Progenitor cell of endocrine pancreas (in vitro differentiated cells): ENCODE measurements around the gene TAX1BP1. TPM values are rescaled to one million over a fixed set of nuclear protein-coding genes. Genes with fewer than 3 reads are reported as not detected.
A peak's percentile ranks its signal among the peaks of the same experiment; 100 is the strongest.

Experiments
- DNase-seq: peaks from one replicate; pipeline ENCODE4 v3.0.0; 2021; ENCODE audit warnings: low spot score; ENCODE audit not compliant: unreplicated experiment
- H3K27ac Mint-ChIP-seq: 2 replicates; pipeline ENCODE4 v1.8.0; 2021; ENCODE audit warnings: mild to moderate bottlenecking, moderate library complexity, mixed read lengths
- H3K27me3 Mint-ChIP-seq: 2 replicates; pipeline ENCODE4 v1.8.0; 2021; ENCODE audit warnings: mixed read lengths
- H3K36me3 Mint-ChIP-seq: 2 replicates; pipeline ENCODE4 v1.8.0; 2022; ENCODE audit warnings: mixed read lengths; ENCODE audit not compliant: insufficient read depth
- H3K4me1 Mint-ChIP-seq: 2 replicates; pipeline ENCODE4 v1.8.0; 2021; ENCODE audit warnings: low read depth, mixed read lengths
- H3K4me3 Mint-ChIP-seq: 2 replicates; pipeline ENCODE4 v1.8.0; 2021; ENCODE audit warnings: low read depth, mild to moderate bottlenecking, moderate library complexity, mixed read lengths
- H3K9me3 Mint-ChIP-seq: 2 replicates; pipeline ENCODE4 v1.8.0; 2021; ENCODE audit warnings: low read depth, mixed read lengths
- CTCF ChIP-seq: fragments of 200-600 bp; sonication (generic); IDR thresholded peaks from one replicate; pipeline ENCODE4 v1.5.0; 2021; ENCODE audit warnings: antibody characterized with exemption, mild to moderate bottlenecking; ENCODE audit not compliant: unreplicated experiment
- total RNA-seq: library from RNA; stranded (reverse); gene quantifications from 2 replicates; pipeline ENCODE4 v1.2.1, GENCODE V29; 2021

The TAX1BP1 gene
- total RNA-seq, 1 donor from 2014 or later, result 101 TPM

GRCh38 chr7:27745064-27745583 is 5.2 kb downstream of the TAX1BP1 start:
- peak; percentile 67 for TF ChIP-seq CTCF
- Mint-ChIP-seq H3K36me3 (peaks cover 9% of the 10 kb centered on the region), H3K27me3 (no peaks in the 10 kb centered on the region), H3K9me3 (no peaks in the 10 kb centered on the region), H3K4me1 (peaks cover 38% of the 10 kb centered on the region), H3K4me3 (peak overlapping the region; percentile 57), H3K27ac (peak overlapping the region; percentile 97)
- DNase-seq, result no peak

- no peak for TF ChIP-seq CTCF
- no peak for DNase-seq
- Mint-ChIP-seq H3K27ac (peak overlapping the region; percentile 89), H3K36me3 (peaks cover 15% of the 10 kb centered on the region), H3K27me3 (no peaks in the 10 kb centered on the region), H3K4me3 (no peak overlapping the region), H3K4me1 (peaks cover 33% of the 10 kb centered on the region), H3K9me3 (no peaks in the 10 kb centered on the region)
Measured at GRCh38 chr7:27746486-27746885, 6.5 kb downstream of the TAX1BP1 start.

GRCh38 chr7:27746978-27747377 is 7.0 kb downstream of the TAX1BP1 start:
- no peak overlapping the region for H3K4me3 Mint-ChIP-seq
- no peaks in the 10 kb centered on the region for H3K9me3 Mint-ChIP-seq
- peaks cover 18% of the 10 kb centered on the region for H3K36me3 Mint-ChIP-seq
- DNase-seq, result no peak
- H3K27ac Mint-ChIP-seq, result peak overlapping the region; percentile 89
- peaks cover 30% of the 10 kb centered on the region for H3K4me1 Mint-ChIP-seq
- no peaks in the 10 kb centered on the region for H3K27me3 Mint-ChIP-seq
- no peak for TF ChIP-seq CTCF

GRCh38 chr7:27747589-27748368 is 7.8 kb downstream of the TAX1BP1 start:
- TF ChIP-seq CTCF, result no peak
- Mint-ChIP-seq H3K4me3 (no peak overlapping the region), H3K27ac (peak overlapping the region; percentile 30), H3K9me3 (no peaks in the 10 kb centered on the region), H3K4me1 (peaks cover 26% of the 10 kb centered on the region), H3K27me3 (no peaks in the 10 kb centered on the region), H3K36me3 (peaks cover 22% of the 10 kb centered on the region)
- no peak for DNase-seq

GRCh38 chr7:27750316-27750715 is 10.4 kb downstream of the TAX1BP1 start:
- H3K9me3 Mint-ChIP-seq, result no peaks in the 10 kb centered on the region
- no peak for DNase-seq
- no peaks in the 10 kb centered on the region for H3K27me3 Mint-ChIP-seq
- no peak overlapping the region for H3K4me3 Mint-ChIP-seq
- no peak overlapping the region for H3K27ac Mint-ChIP-seq
- H3K4me1 Mint-ChIP-seq, result peaks cover 20% of the 10 kb centered on the region
- TF ChIP-seq CTCF, result no peak
- peaks cover 29% of the 10 kb centered on the region for H3K36me3 Mint-ChIP-seq
